Measurements from ENCODE around the gene TMEM175. TPM values are rescaled to one million over a fixed set of nuclear protein-coding genes. Genes with fewer than 3 reads are reported as not detected.

Gene TMEM175
- total and polyA plus RNA-seq, 2 of the 8 experiments (the other 6 are each of a cell fraction or from before 2014, with no cell fraction given): 4.9 to 20.7 TPM

DNA sequence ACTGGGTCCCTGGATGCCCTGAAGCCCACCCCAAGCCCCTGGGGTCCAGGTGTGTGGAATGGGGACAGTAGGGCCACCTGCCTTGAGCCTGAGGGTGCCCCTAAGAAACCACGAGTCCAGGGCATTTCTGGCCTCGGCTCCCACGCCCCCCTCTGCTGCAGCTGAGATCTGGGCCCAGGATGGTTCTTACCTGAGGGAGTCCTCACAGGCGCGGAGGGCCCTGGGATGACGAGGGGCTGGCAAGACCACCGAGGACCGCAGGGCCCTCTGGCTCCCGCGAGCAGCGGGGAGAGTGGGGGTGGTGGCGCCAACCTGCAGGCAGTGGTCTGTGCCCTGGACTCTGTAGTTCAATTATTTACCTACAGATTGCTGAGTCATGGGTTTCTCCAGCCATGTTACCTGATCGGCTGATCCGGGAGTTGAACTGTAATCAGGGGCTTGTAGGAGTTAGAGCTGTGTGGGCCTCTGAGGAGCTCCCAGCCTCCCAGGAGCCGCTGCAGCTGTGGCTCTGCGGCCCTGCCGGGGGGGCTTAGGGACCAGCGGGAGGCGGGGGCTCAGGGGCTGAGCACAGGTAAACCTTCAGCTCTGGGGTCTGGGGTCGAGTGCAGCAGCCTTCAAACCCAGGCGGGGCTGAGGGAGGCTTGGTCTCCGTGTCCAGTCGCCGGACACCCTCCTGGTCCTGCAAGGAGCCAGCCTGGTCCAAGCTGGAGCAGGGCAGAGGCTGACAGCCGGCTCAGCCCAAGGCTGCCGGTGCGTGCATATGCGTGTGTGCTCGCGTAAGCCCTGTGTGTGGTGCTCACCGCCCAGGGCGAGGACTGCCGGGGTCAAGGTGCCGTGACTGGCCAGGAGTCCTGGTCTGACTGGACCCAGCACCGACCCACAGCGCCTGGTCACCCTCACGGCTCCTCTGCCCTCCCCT lies 61.1 kb downstream of the TMEM175 start, which contains the start of gene SLC26A1:
SLC26A1 (minus strand) TSS at position 294 of the 919 bp plus-strand sequence. CDS start 1,701 bp downstream, outside the sequence.
- Histone ChIP-seq H4K5ac (ENCODE audit: insufficient read length, low read depth, low read length) (no peak within 1 kb of the TSS), H2BK15ac (ENCODE audit: low read length) (no peak within 1 kb of the TSS), H2BK20ac (ENCODE audit: low read length) (no peak within 1 kb of the TSS), H3K56ac (replicated peaks; ENCODE audit: insufficient read length, low read depth, low read length) (no peak within 1 kb of the TSS), H2BK12ac (ENCODE audit: low read depth, low read length) (0 out of 2 replicates have a peak within 1 kb of the TSS, but pooled peaks have one; percentile 27), H4K20me1 (replicated peaks in 1 of 2; ENCODE audit: control insufficient read depth in 1 of 2, insufficient read depth in 2 of 2, low read length in 2 of 2) (peaks cover 2 to 14% of the 10 kb centered on the region in 2 experiments), H3K4me1 (replicated peaks in 1 of 4; ENCODE audit: control insufficient read depth in 3 of 4, insufficient read depth in 4 of 4, low read length in 3 of 4) (peaks cover 0 to 2% (median 2%) of the 10 kb centered on the region in 4 experiments; a peak in 3 of 7 replicates), H2BK120ac (replicated peaks; ENCODE audit: low read depth, low read length) (no peak within 1 kb of the TSS), H3K9me3 (ENCODE audit: insufficient read depth in 2 of 2, low read depth in 1 of 2, low read length in 1 of 2) (no peaks in the 10 kb centered on the region), H3K79me2 (ENCODE audit: control insufficient read depth in 1 of 2, insufficient read depth in 2 of 2, low read length in 2 of 2) (no peaks in the 10 kb centered on the region), H3K4me2 (ENCODE audit: insufficient read depth in 1 of 2, low read depth in 2 of 2, low read length in 2 of 2) (no peak within 1 kb of the TSS), H2BK5ac (ENCODE audit: low read depth, low read length) (no peak within 1 kb of the TSS), H2AFZ (ENCODE audit: low read length) (no peak within 1 kb of the TSS), H3K36me3 (ENCODE audit: control insufficient read depth in 2 of 4, insufficient read depth in 4 of 4, low read length in 3 of 4) (no peaks in the 10 kb centered on the region; a peak in 1 of 8 replicates), H3K14ac (ENCODE audit: insufficient read length) (no peak within 1 kb of the TSS), H4K8ac (ENCODE audit: extremely low read depth, insufficient read depth, low read length) (0 out of 2 replicates have a peak within 1 kb of the TSS, but pooled peaks have one; percentile 25), H3K18ac (ENCODE audit: extremely low read depth, low read length) (no peak within 1 kb of the TSS), H3K23ac (ENCODE audit: insufficient read length) (no peak within 1 kb of the TSS), H3K79me1 (ENCODE audit: low read depth, low read length) (no peaks in the 10 kb centered on the region), H3K27me3 (replicated peaks in 1 of 4; ENCODE audit: control insufficient read depth in 3 of 4, extremely low read depth in 1 of 4, insufficient read depth in 3 of 4, low read length in 3 of 4) (peaks cover 16 to 30% (median 27%) of the 10 kb centered on the region in 4 experiments), H3K9ac (replicated peaks in 1 of 4; ENCODE audit: extremely low read depth in 1 of 4, low read depth in 3 of 4, low read length in 3 of 4) (no peak within 1 kb of the TSS), H3K4me3 (ENCODE audit: extremely low read depth in 1 of 4, insufficient read depth in 2 of 4, low read depth in 3 of 4, low read length in 4 of 4) (no peak within 1 kb of the TSS), H4K91ac (replicated peaks; ENCODE audit: insufficient read length, low read length) (peak within 1 kb of the TSS; percentile 40), H3K4ac (replicated peaks; ENCODE audit: insufficient read length, low read depth, low read length) (peak within 1 kb of the TSS; percentile 69), H2AK5ac (ENCODE audit: low read depth, low read length) (no peak within 1 kb of the TSS), H3K23me2 (ENCODE audit: low read depth, low read length) (no peaks in the 10 kb centered on the region; the same call in 1 of the 2 replicates), H3K27ac (ENCODE audit: low read depth, low read length) (no peak within 1 kb of the TSS)
- POLR2A ChIA-PET (ENCODE audit: partially characterized antibody): no interaction called here
- CTCF ChIA-PET (ENCODE audit: partially characterized antibody): interaction anchor here (0.5 to 2.2 kb wide), 5 partner anchors 31 to 707 kb away, joined by 3 to 7 read pairs (median 3); no protein-coding TSS in a partner anchor
- TF ChIP-seq MAFK (IDR thresholded peaks at IDR 0.05; ENCODE audit: low read depth, low read length) (peak; percentile 72), JUND (IDR thresholded peaks at IDR 0.05; ENCODE audit: low read length) (no peak), KDM5A (IDR thresholded peaks at IDR 0.05; ENCODE audit: low read length) (no peak), RFX5 (IDR thresholded peaks at IDR 0.05; ENCODE audit: borderline replicate concordance, low read depth, low read length) (no peak), TEAD4 (IDR thresholded peaks at IDR 0.05; ENCODE audit: low read depth, low read length) (no peak), BACH1 (IDR thresholded peaks at IDR 0.05; ENCODE audit: low read length) (peak; percentile 62; the same call in 1 of the 2 replicates), SIRT6 (IDR thresholded peaks at IDR 0.05; ENCODE audit: low read length) (no peak), GABPA (IDR thresholded peaks at IDR 0.05; ENCODE audit: borderline replicate concordance, insufficient read depth, low read length) (no peak)
- FAIRE-seq: no peak
- DNase-seq (ENCODE audit: low read depth in 1 of 2, low spot score in 2 of 2): no peak
- WGBS, 2 experiments (ENCODE audit: extremely low coverage in 1 of 2, insufficient coverage in 1 of 2, insufficient read length in 1 of 2, insufficient replicate concordance in 2 of 2, low coverage in 1 of 2, low lambda C conversion rate in 2 of 2, missing lambda C conversion rate in 1 of 2): 93% methylated on average over 28 of the region's 37 CpGs; no CpG with 5 or more reads in 1 of the 2 experiments
